Measurements from ENCODE around the gene IL4I1. TPM values are rescaled to one million over a fixed set of nuclear protein-coding genes. Genes with fewer than 3 reads are reported as not detected.

IL4I1 gene
- total RNA-seq, 1 donor from 2014 or later = not detected

GRCh38 chr19:49904136-49904535 lies 7.4 kb upstream of the IL4I1 start:
- intact Hi-C loops (cut with DNase I) = no loop called here

GRCh38 chr19:49895566-49896297 lies 955 bp downstream of the IL4I1 start:
- H3K4me3 ChIP-seq = no peak overlapping the region
- peaks cover 26% of the 10 kb centered on the region for H3K4me1 ChIP-seq
- H3K27me3 ChIP-seq = no peaks in the 10 kb centered on the region
- no peaks in the 10 kb centered on the region for H3K9me3 ChIP-seq
- no peak for DNase-seq (ENCODE audit: extremely low spot score in 2 of 2)
- TF ChIP-seq POLR2A (IDR thresholded peaks at IDR 0.05) = no peak
- TF ChIP-seq CTCF (IDR thresholded peaks at IDR 0.05) = no peak
- no peak for TF ChIP-seq POLR2AphosphoS5 (IDR thresholded peaks at IDR 0.05; ENCODE audit: insufficient read depth in 1 of 2, low read depth in 1 of 2)
- no peaks in the 10 kb centered on the region for H3K36me3 ChIP-seq
- no peak overlapping the region for H3K27ac ChIP-seq
- intact Hi-C loops (cut with DNase I) = loop anchor here (2.0 kb wide), 1 partner anchor 27 kb away; no protein-coding TSS in a partner anchor

More at GRCh38 chr19:49904136-49904535, 7.4 kb upstream of the IL4I1 start:
- H3K9me3 ChIP-seq = no peaks in the 10 kb centered on the region
- DNase-seq (ENCODE audit: extremely low spot score in 2 of 2) = no peak
- H3K36me3 ChIP-seq = peaks cover 0 to 14% of the 10 kb centered on the region in 2 donors
- H3K27me3 ChIP-seq = no peaks in the 10 kb centered on the region
- no peak for TF ChIP-seq POLR2A (IDR thresholded peaks at IDR 0.05)
- no peak for TF ChIP-seq POLR2AphosphoS5 (IDR thresholded peaks at IDR 0.05; ENCODE audit: insufficient read depth in 1 of 2, low read depth in 1 of 2)
- no peak for TF ChIP-seq CTCF (IDR thresholded peaks at IDR 0.05)
- H3K27ac ChIP-seq = no peak overlapping the region
- no peak overlapping the region for H3K4me3 ChIP-seq
- no peaks in the 10 kb centered on the region for H3K4me1 ChIP-seq

GRCh38 chr19:49894879-49895565 lies 1.7 kb downstream of the IL4I1 start:
- Histone ChIP-seq H3K27me3 (no peaks in the 10 kb centered on the region), H3K27ac (no peak overlapping the region), H3K9me3 (no peaks in the 10 kb centered on the region), H3K4me3 (no peak overlapping the region), H3K4me1 (peaks cover 32% of the 10 kb centered on the region), H3K36me3 (no peaks in the 10 kb centered on the region)
- no peak for DNase-seq (ENCODE audit: extremely low spot score in 2 of 2)
- intact Hi-C loops (cut with DNase I) = no loop called here
- no peak for TF ChIP-seq CTCF (IDR thresholded peaks at IDR 0.05)
- TF ChIP-seq POLR2A (IDR thresholded peaks at IDR 0.05) = no peak
- no peak for TF ChIP-seq POLR2AphosphoS5 (IDR thresholded peaks at IDR 0.05; ENCODE audit: insufficient read depth in 1 of 2, low read depth in 1 of 2)

- no peak overlapping the region for H3K4me3 ChIP-seq
- no peaks in the 10 kb centered on the region for H3K36me3 ChIP-seq
- H3K27ac ChIP-seq = no peak overlapping the region
- H3K9me3 ChIP-seq = no peaks in the 10 kb centered on the region
- intact Hi-C loops (cut with DNase I) = no loop called here
- no peaks in the 10 kb centered on the region for H3K27me3 ChIP-seq
- H3K4me1 ChIP-seq = peaks cover 37% of the 10 kb centered on the region
- no peak for DNase-seq (ENCODE audit: extremely low spot score in 2 of 2)
- TF ChIP-seq POLR2AphosphoS5 (IDR thresholded peaks at IDR 0.05; ENCODE audit: insufficient read depth in 1 of 2, low read depth in 1 of 2) (no peak), POLR2A (IDR thresholded peaks at IDR 0.05) (no peak), CTCF (IDR thresholded peaks at IDR 0.05) (no peak)
Measured at GRCh38 chr19:49894011-49894664, 2.5 kb downstream of the IL4I1 start.
